Mesodermal cell (in vitro differentiated cells): ENCODE results near the gene QRICH1.
A peak's percentile ranks its signal among the peaks of the same experiment; 100 is the strongest.

ENCODE experiments used
- H3K27ac ChIP-seq: 2 replicates; pipeline ENCODE4 v1.7.0; 2013; ENCODE audit warnings: mild to moderate bottlenecking, low read depth, low read length, moderate library complexity; ENCODE audit not compliant: severe bottlenecking
- H3K36me3 ChIP-seq: 2 replicates; pipeline ENCODE4 v1.7.1; 2013; ENCODE audit warnings: mild to moderate bottlenecking, low read length, moderate library complexity; ENCODE audit not compliant: control insufficient read depth, insufficient read depth
- H3K4me1 ChIP-seq: one replicate; pipeline ENCODE4 v1.7.1; 2013; ENCODE audit warnings: mild to moderate bottlenecking, low read length; ENCODE audit not compliant: insufficient read depth, control insufficient read depth, poor library complexity, severe bottlenecking
- H3K4me3 ChIP-seq: 2 replicates; pipeline ENCODE4 v1.7.0; 2013; ENCODE audit warnings: low read length, control low read depth, mild to moderate bottlenecking; ENCODE audit not compliant: insufficient read depth, poor library complexity, severe bottlenecking; ENCODE audit errors: extremely low read depth
- H3K9me3 ChIP-seq: 2 replicates; pipeline ENCODE4 v1.7.1; 2013; ENCODE audit warnings: mild to moderate bottlenecking, low read length, moderate library complexity; ENCODE audit not compliant: control insufficient read depth
- WGBS, 2 experiments: methylation state at CpG; one replicate each; pipeline ENCODE4 v1.1.5; 2013; ENCODE audit warnings: missing lambda C conversion rate in 2 of 2; ENCODE audit not compliant: insufficient coverage in 2 of 2; 5-methylcytosine and 5-hydroxymethylcytosine counted together

QRICH1 gene

GRCh38 chr3:49032646-49033304 is 61.1 kb downstream of the QRICH1 start:
- no peaks in the 10 kb centered on the region for H3K4me1 ChIP-seq
- no peak overlapping the region for H3K27ac ChIP-seq
- no peaks in the 10 kb centered on the region for H3K9me3 ChIP-seq
- 88 to 93% methylated on average over 5 of the region's 6 CpGs for WGBS, 2 experiments
- peaks cover 85% of the 10 kb centered on the region for H3K36me3 ChIP-seq
- no peak overlapping the region for H3K4me3 ChIP-seq

- no peaks in the 10 kb centered on the region for H3K9me3 ChIP-seq
- 96 to 100% methylated on average over 3 to 4 of the region's 6 CpGs for WGBS, 2 experiments
- no peak overlapping the region for H3K27ac ChIP-seq
- H3K4me1 ChIP-seq: no peaks in the 10 kb centered on the region
- H3K36me3 ChIP-seq: peaks cover 87% of the 10 kb centered on the region
- H3K4me3 ChIP-seq: no peak overlapping the region
Observed at GRCh38 chr3:49030321-49030720, 63.5 kb downstream of the QRICH1 start.

GRCh38 chr3:49029563-49029884 is 64.3 kb downstream of the QRICH1 start:
- Histone ChIP-seq H3K4me1 (no peaks in the 10 kb centered on the region), H3K9me3 (no peaks in the 10 kb centered on the region), H3K27ac (peak overlapping the region; percentile 55), H3K4me3 (no peak overlapping the region), H3K36me3 (peaks cover 87% of the 10 kb centered on the region)
- 0 to 7% methylated on average over 2 of the region's 7 CpGs for WGBS, 2 experiments

GRCh38 chr3:49028673-49029562 is 65.0 kb downstream of the QRICH1 start, which contains the start of gene IMPDH2:
TSS of gene IMPDH2 (minus strand) at chr3:49029398. CDS start at chr3:49029350, 48 bp downstream.
- H3K36me3 ChIP-seq: peaks cover 88% of the 10 kb centered on the region
- H3K27ac ChIP-seq: peak within 1 kb of the TSS; percentile 77
- peak within 1 kb of the TSS; percentile 58 for H3K4me3 ChIP-seq
- H3K9me3 ChIP-seq: no peaks in the 10 kb centered on the region
- WGBS, 2 experiments: 7 to 11% methylated on average over 49 to 53 of the region's 55 CpGs
- no peaks in the 10 kb centered on the region for H3K4me1 ChIP-seq

GRCh38 chr3:49028298-49028672 is 65.6 kb downstream of the QRICH1 start:
- peaks cover 89% of the 10 kb centered on the region for H3K36me3 ChIP-seq
- no peak overlapping the region for H3K27ac ChIP-seq
- WGBS, 2 experiments: 100% methylated on average over 1 of the region's 4 CpGs

GRCh38 chr3:49027634-49028033 is 66.2 kb downstream of the QRICH1 start:
- no peak overlapping the region for H3K4me3 ChIP-seq
- H3K27ac ChIP-seq: no peak overlapping the region
- no peaks in the 10 kb centered on the region for H3K9me3 ChIP-seq
- 95 to 98% methylated on average over 7 of the region's 9 CpGs for WGBS, 2 experiments
- peaks cover 89% of the 10 kb centered on the region for H3K36me3 ChIP-seq
- no peaks in the 10 kb centered on the region for H3K4me1 ChIP-seq

More at GRCh38 chr3:49028298-49028672, 65.6 kb downstream of the QRICH1 start:
- Histone ChIP-seq H3K4me1 (no peaks in the 10 kb centered on the region), H3K9me3 (no peaks in the 10 kb centered on the region), H3K4me3 (peak overlapping the region; percentile 58)

- Histone ChIP-seq H3K9me3 (no peaks in the 10 kb centered on the region), H3K4me3 (no peak overlapping the region), H3K27ac (peak overlapping the region; percentile 13), H3K36me3 (peaks cover 78% of the 10 kb centered on the region), H3K4me1 (no peaks in the 10 kb centered on the region)
- 96% methylated on average over 3 of the region's 3 CpGs for WGBS, 2 experiments
Observed at GRCh38 chr3:49026536-49026935, 67.3 kb downstream of the QRICH1 start.

- Histone ChIP-seq H3K4me1 (no peaks in the 10 kb centered on the region), H3K9me3 (no peaks in the 10 kb centered on the region), H3K36me3 (peaks cover 72% of the 10 kb centered on the region), H3K4me3 (no peak overlapping the region), H3K27ac (peak overlapping the region; percentile 13)
- 100% methylated on average over 2 to 6 of the region's 8 CpGs for WGBS, 2 experiments
Observed at GRCh38 chr3:49025793-49026520, 67.9 kb downstream of the QRICH1 start.

- WGBS, 2 experiments: 94 to 95% methylated on average over 13 of the region's 13 CpGs
- Histone ChIP-seq H3K9me3 (no peaks in the 10 kb centered on the region), H3K27ac (no peak overlapping the region)
Observed at GRCh38 chr3:49025005-49025792, 68.7 kb downstream of the QRICH1 start.

GRCh38 chr3:49024449-49024848 is 69.4 kb downstream of the QRICH1 start:
- no peak overlapping the region for H3K4me3 ChIP-seq
- H3K4me1 ChIP-seq: peaks cover 7% of the 10 kb centered on the region
- H3K9me3 ChIP-seq: no peaks in the 10 kb centered on the region
- 100% methylated on average over 5 of the region's 5 CpGs for WGBS, 2 experiments
- H3K27ac ChIP-seq: no peak overlapping the region
- peaks cover 58% of the 10 kb centered on the region for H3K36me3 ChIP-seq

More at GRCh38 chr3:49025005-49025792, 68.7 kb downstream of the QRICH1 start:
- Histone ChIP-seq H3K4me3 (no peak overlapping the region), H3K4me1 (peaks cover under 1% of the 10 kb centered on the region), H3K36me3 (peaks cover 65% of the 10 kb centered on the region)
